Measurements from ENCODE around the gene SLCO4A1.

Gene SLCO4A1

DNA sequence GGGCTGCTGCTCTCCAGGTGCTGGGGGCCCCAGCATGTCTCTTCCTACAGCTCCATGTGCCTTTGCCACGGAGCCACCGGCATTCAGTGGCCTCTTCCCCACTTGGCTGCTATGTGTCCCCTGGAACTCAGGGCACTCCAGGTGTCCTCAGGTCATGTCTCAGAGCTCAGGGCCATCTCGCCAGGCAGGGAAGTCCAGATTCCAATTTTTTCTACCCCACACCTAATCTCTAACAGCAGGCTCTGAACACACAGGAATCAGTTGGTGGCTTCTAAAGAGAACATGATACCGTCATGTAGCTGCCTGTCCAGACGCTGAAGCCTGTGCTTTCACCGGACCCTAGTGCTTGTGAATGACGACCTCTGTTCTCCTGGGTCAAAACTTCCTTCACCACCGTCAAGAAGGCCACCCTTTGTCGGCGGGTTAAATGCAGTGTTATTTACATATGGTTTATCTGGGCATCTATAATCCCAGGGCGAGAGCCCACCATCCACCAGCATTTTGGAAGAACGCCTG, 4.2 kb upstream of the SLCO4A1 start:
- no peak for DNase-seq

DNA sequence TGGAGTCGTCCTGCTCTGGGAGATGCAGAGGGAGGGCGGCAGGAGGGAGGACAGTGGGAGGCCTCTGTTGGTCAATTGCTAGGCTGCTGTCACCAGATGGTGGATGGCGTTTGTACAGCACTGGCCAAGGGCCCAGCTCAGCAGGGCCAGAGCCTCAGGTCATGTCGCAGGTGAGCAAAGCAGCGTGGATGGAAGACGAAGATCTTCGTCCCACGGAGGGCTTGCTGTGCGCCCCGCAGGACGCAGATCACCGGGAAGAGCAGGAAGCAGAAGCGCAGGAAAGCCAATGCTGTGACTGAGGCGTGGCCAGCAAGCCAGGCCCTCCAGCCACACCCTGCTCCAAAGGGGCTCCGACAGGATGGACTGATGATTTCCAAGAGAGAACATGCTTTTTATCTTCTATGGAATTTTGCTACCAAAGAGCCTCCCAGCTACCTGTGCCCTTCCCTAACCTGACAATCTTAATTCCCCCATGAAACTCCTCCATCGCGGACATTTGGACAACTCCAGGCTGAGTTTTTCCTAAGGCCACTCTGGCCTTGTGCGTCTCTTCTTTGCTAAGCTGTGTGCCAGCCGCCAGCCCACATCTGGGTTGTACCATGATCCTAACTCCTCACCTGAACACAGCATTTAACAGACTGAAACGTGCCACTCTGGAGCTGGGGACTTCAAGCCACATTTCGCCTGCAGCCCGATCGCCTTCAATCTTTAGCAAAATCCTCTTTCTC, 3.5 kb upstream of the SLCO4A1 start:
- no peak for DNase-seq

DNA sequence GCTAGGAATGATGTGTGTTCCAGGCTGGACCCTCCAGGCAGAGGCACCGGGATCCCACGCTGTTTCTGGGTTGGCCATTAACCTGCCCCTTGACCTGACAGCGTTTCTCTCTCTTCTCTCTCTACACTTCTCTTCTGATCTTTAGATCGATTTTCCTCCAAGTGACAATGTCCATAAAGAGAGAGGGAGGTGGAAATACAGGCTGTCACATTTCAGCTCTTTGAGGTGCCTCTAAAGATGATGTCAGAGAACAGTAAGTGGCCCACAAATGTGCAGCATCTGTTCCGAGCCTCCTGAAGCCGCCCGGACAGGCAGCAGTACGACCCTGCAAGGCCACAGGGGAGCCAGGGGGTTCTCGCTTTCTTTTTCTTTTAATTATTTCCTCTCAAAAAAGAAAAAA, 2.5 kb upstream of the SLCO4A1 start:
- DNase-seq = no peak

DNA sequence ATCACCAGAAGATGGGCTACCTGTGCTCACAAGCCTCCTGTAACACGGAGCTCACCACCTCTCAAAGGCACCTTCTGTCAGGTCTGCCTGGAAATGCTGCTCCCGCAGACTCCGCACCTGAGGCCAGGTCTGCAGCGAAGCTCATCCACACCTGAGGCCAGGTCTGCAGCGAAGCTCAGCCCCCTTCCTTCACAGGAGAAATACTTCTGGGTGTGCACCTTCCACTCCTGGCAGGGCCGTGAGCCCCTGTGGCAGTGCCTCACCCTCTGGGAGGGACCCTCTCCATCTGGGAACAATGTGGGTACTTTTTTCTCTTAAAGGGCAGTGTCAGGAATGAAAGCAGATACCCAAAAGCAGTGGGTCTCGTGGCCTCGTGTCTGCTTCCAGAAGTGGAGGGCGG, 1.4 kb upstream of the SLCO4A1 start:
- DNase-seq = no peak

DNA sequence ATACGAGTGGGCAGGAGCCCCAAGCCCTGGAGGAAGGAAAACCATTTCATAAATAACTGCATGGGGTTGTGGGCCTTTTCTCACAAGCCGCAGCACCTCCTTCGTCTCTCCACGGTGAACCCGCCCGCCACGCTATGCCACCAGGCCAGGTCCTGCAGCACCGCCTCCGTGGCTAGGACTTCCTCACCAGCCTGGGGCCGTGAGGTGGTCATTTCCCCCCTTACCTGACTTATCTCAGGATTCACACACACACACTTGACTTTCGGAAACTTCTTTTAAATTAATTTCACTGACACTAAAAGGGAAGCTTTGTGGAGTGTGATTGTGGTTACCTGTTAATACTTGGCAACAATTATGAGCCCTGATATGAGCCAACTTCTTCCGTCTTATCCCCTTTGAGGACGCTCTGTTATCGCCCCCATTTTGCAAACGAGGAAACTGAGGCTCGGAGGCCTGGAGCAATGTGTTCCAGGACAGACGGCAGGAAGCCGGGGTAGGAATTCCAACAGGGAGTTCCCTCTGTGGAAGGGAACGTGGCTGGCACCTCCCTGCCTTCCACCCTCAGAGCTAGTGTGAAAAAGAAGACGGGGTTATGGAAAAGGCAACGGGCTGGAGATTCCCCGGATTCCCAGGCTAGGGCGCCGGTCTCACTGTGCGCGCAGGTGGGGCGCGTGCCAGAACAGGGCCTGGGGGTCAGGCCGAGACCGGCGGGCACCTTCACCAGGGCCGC, 817 bp upstream of the SLCO4A1 start:
- DNase-seq = no peak

DNA sequence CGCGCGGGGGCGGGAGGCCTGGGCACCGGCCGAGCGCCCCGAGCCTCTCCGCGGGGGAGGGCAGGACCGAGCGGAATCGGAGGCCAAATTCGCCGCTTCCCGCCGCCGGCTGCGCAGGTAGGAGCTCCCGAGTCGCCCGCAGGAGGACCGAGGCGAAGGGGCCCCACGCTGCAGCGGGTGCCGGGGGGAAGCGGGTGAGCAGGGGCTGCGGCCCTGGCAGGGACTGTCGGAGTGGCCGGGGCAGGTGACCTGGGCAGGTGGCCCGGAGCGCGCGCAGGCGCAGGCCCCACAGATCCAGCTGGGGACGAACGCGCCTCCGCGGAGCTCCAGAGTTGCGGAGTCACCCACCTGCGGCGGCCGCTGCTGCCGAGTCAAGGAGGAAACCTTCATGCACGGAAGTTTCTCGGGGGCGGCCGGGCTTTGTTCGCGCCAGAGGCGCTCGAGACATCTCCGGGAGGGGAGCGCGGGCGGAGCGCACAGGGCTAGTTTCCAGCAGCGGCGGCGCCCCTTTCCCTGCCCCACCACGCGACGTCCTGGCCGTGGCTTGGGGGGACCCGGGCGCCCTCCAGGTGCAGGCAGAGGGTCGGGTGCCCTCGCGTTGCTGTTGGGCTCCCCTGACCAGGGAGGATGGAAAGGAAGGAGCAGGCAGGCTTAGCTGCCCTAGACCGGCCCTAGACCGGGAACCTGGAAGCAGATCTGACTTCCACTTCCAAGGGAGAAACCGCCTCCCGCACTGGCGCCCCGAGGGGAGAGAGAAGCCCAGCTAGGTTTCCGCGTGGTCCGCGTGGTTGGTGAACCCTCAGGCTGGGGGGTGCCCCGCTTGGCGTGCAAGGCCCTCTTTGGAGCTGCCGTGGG, 590 bp downstream of the SLCO4A1 start:
- DNase-seq = no peak

DNA sequence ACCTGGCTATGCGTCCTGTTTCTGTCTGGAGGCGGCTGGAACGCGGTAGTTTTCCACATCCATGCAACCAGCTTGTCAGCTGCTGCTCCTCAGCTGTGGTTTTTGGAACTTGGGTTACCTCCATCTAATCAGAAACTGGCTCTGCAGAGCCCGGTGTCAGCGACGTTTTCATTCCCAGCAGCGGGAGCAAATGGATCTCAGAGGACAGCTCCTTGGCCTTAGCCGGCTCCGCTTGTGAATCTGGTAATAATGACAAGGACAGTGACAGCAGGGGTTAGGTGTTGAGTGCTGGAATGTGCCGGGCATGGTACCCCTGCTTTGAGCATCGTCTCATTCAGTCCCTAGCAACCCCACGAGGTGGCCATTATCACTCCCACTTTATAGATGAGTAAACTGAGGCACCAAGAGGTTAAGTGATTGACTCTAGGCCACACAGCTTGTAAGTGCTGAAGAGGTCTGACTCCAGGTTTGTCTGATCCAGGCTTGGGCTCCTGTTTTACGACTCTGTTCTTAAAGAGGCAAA, 1.3 kb downstream of the SLCO4A1 start:
- DNase-seq = no peak

DNA sequence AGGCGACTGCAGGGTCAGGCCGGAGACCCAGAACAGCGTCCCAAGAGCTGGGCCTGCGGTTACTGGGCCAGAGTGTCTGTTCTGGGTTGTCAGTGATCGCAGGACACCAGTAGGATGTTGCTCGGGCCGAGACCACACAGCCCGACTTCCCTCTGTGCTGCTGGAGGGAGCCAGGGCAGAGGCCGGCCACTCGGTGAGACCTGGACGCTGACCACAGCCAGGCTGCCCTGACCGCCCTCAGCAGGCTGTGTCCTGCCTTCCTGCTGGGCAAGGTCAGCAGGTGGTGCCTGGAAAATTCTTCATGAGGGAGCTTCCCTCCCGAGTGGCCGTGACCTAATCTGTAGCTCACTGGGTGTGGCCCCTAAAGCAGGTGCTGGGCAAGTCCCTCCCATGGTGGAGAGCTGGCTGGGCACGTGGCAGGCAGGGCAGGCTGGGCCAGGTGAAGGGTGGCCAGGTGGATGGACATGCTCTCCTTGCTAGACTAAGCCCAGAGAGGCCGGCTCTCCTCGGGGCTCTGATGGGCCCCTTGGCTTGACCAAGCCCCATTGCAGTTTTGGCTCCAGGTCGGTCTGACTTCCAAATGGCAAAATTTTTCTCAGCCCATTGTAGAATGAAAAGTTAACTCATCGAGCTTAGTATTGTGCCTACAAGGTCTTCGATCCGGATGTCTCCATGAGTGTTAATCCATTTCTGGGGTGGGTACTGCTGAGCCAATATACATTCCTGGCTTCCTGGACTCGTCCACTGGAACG, 1.9 kb downstream of the SLCO4A1 start:
- DNase-seq = no peak

DNA sequence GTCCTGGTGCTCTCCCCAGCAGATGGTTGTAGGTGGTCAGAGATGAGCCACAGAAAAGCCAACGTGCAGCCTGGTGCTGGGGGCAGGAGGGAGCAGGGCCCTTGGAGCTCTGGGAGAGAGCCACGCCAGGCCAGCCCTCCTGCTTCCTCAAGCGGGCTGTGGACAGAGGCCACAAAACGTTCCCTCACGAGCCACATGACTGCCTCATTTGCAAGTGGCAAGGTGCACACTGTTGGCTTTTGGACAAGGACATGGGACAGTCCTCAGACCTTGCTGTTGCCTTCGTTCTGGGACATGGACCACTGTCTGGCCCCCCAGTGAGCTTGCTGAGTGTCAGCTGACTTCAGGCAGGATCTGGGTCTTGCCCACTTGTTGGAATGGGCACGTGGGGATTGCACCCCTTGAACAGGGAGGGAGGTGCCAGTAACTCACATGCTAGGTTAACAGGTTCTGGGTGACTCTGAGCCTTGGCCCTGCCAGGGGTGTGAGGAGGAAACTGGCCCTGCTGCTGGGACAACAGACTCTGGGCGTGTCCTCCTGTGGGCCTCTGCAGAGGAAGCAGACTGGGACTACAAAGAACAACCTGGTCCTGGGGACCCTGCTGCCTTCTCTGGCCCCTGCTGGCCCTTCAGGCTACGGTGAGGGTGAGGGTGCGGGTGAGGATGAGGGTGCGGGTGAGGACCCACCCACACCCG, 2.6 kb downstream of the SLCO4A1 start:
- no peak for DNase-seq

DNA sequence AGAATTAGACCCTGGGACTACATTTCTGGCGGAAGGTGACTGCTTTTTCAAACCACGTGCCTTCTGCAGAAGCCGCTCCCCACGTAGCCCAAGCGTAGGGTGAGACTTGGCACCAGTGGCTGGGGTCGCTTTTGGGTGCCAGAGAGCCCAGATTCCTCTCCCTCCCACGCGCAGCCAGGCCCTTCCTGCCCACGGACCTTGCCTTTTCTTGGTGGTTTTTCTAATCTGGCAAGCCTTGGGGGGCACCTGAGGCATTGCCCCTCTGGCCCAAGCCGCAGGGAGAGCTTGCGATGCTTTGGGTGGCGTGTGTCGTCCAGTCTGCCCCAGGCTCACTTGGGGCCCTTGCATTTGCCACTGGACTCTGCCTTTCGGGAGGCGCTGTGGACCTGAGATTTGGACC, 3.3 kb downstream of the SLCO4A1 start:
- DNase-seq = no peak

DNA sequence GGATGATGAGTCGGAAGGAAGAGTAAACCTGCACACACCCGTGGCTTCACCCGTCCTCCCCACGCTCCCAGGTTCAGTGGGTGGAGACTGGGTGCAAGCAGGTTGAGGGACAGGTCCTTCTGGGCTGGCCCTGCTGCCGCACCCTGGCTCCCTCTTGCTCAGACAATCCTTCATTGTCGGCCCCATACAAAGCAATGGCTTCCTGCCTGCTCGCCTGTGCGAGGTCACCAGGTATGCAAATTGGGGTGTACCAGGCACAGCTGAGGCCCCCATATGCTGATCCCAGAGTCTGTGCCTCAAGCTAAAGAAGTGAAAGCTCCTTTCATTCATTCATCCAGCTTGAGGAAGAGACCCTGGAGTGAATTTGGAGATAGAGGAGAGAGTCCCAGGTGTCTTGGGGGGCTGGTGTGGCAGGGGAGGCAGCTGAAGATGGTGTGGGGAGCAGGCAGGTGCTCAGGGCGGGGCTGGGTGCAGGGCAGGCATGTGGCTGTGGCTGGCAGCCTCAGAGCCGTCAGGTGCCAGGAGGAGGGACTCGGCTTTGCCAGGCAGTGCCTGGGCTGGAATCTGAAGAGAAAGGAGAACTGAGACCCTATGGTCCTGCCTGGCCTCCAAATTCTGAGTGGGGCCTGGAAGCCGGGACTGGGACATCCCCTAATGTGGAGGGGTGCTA, 4.7 kb downstream of the SLCO4A1 start:
- DNase-seq = no peak

DNA sequence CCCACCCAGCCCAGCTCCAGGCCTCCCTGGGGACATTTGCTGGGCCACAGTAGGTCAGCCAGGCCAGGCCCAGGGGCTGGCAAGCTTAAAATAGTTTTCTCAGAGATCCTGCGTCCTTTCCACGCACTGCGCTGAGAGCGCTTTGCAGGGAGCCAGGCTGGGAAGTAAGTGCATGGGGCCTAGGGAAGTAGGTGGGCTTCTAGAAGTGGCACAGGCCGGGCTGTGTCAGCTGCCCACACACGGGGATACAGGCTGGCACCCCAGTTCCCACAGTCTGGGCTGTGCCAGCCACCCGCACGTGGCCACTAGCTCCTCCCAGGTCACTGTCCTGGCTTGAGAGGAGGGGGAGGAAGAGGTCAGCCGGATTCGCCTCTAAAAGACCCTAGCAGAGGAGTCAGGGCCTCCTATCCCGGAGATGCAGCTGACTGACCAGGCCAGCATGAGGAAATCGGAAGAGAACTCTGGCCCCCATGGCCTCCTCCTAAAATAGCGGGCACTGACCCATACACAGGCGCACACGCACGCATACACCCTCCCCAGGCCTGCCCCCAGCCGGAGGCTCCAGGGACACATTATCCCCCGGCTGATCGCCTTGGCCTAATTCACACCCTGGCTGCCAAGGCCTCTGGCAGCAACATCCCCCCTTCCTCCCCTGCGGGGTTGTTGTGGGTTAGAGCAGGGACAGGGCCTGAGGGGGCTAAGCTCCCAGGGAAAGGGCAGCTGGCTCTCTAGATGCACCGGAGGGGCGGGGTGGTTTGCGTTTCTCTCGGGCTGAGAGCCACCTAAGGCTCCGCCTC, 5.4 kb downstream of the SLCO4A1 start:
- no peak for DNase-seq

DNA sequence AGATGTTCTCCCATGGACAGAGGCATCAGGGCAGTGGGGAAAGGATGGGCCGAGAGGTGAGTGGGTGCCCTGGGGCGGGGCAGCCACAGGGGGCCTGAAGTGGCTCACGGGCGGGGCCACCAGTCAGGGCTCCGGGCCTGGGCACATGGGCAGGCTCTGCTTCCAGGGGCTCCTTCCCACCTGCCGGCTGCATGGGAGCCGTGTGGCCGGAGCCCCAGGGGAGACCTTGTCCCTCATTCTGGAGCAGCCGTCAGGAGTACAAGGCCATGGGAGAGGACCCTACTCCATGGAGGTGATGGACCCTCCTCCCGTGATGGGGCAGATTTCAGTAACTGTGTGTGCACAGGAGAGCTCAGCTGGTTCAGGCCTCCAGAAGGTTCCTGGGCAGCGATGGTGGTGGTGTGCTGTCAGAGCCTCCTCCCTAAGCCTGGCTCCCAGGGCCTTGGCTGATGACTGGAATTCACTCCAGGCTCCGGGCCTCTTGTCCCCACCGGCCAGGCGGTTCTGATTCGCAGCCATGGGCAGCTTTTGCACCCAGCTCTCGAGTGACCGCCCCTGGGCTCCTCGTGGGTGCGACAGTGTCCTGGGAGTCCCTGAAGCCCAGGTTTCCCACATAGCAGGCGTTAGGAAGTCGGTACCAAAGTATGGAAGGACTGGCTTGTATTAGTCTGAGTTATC, 6.2 kb downstream of the SLCO4A1 start:
- no peak for DNase-seq

DNA sequence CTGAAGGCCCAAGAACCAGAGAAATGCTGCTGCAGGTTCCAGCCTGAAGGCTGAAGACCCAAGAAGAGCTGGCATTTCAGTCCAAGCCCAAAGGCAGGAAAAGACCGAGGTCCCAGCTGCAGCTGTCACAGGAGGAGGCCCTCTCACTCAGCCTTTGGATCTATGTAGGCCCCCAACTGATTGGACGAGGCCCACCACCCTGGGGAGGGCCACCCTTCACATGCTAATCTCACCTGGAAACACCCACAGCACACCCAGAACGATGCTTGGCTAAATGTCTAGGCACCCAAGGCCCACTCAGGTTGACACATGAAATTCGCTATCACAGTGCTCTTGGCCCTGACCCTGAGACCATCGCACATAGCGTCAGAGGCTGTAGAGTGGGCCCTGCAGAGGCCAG, 6.8 kb downstream of the SLCO4A1 start:
- DNase-seq = no peak

DNA sequence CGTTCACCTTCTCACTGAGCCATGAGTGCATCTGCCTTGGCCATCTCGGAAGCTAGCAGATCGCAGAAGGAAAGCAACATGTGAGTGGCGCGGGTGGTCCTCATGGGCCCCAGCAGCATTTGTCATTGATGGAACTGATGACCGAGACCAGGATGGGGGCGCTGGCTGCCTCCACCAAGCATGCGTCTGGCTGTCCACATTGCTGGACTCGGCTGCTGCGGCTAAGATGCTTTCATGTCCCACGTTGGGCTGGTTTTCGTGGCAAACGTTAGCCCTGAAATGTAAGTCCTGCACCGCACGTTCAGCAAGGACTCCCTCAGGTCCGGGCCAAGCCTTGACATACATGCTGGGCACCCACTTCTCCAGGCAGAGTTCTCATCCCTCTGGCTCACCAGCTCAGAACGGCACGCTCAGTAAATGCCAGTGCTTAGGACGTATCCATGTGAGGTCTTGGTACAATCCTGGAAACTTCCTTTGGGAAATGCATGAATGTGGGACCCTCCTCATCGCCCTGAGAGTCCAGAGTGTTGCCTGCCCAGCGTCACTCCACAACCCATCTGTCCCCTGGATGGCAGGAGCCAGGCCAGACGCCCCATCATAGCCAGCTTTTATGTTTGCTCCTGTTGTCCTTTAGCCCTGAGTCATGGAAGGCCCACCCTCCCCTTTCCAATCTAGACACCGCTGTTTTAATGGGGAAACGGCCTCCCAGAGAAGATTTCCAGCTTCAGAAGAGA, 8.4 kb downstream of the SLCO4A1 start:
- no peak for DNase-seq

DNA sequence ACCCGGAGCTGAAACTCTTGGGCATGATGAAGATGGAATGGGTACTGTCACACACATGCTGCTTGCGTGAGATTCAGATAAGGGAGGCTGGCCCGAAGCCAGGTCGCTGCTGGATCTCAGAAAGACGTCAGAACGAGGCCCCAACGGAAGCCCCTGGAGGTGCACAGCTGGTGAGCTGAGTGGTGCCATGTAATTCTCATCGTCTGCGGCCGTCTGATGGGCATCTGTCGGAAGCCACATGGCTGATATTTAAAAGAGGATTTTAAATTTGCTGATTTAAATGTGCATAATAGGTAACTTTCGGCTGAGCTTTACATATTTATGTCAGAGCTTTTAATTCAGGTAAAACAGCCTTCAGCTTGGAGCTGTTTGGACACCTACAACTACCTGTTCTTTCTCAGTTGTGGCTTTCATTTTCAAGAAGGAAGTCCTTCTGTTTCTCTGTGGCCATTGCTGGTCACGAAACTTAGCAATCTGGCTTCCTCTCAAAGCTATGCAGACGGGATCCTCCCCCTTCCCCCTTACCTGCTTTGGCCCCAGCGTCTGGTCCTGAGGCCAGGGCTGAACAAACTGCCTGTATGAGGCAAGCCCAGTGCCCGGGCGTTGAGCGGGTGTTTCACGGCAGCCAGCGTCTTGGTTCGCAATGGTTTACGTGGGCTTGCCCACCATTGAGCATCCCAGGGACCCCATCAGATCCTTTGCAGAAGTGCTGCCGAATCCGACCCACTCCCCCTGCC, 9.2 kb downstream of the SLCO4A1 start:
- no peak for DNase-seq

DNA sequence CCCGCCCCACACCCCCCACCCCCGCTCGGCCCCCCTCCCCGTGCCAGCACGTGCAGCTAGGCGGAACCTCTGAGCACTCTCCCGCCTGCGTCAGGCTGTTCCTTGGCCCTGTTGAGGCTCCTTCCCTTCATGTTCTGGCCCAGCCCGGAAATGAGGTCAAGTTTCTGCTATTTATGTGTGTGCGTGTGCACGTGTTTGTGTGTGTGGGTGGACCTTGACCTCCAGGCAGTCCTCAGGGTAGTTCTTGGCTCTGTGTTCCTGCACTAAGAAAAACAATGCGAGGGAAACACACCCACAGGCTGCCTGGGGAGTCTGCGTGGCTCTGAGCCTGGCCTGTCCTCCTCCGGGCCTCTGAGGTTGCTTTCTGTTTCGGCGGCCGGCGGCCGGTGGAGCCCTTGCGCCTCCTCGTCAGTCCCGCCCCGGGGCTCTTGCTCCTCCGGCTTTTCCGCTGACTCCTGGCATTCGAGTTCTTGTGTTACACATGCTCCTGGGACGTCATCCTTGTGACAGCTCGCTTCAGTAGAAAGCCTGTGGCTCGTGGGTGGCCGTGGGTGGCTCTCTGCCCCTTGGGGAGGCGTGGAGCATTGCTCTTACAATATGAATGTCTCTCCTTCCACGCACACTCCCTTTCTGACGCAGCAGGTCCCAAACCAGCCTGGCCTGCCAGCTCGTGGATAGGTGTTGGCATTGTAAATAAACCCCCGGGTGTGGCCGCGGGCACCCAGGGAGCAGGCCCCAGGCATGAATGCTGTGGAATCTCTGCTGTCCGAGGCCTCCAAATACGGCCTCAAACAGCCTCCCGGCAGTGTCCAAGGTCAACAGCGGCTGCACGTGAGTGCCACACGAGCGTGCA, 10.0 kb downstream of the SLCO4A1 start:
- no peak for DNase-seq
